Osteocyte (in vitro differentiated cells): ENCODE results near the gene PRPF18. TPM values are rescaled to one million over a fixed set of nuclear protein-coding genes. Genes with fewer than 3 reads are reported as not detected.
"Not testable (repeated sequence)": the region's sequence is repeated elsewhere in the genome, so short reads cannot be mapped to it uniquely, and the experiment has no call there.

ENCODE experiments used
- DNase-seq: peaks from one replicate; pipeline ENCODE4 v3.0.0; 2021; ENCODE audit warnings: mixed read lengths; ENCODE audit not compliant: unreplicated experiment; ENCODE audit errors: extremely low spot score
- H3K27ac Mint-ChIP-seq: one replicate; pipeline ENCODE4 v1.8.0; 2021; ENCODE audit warnings: mild to moderate bottlenecking, mixed read lengths; ENCODE audit not compliant: unreplicated experiment
- H3K27me3 Mint-ChIP-seq: one replicate; pipeline ENCODE4 v1.8.0; 2021; ENCODE audit warnings: mixed read lengths; ENCODE audit not compliant: unreplicated experiment
- H3K36me3 Mint-ChIP-seq: one replicate; pipeline ENCODE4 v1.8.0; 2021; ENCODE audit warnings: mixed read lengths; ENCODE audit not compliant: unreplicated experiment
- H3K4me1 Mint-ChIP-seq: one replicate; pipeline ENCODE4 v1.8.0; 2021; ENCODE audit warnings: mixed read lengths; ENCODE audit not compliant: unreplicated experiment
- H3K4me3 Mint-ChIP-seq: one replicate; pipeline ENCODE4 v1.8.0; 2021; ENCODE audit warnings: mild to moderate bottlenecking, moderate library complexity, mixed read lengths; ENCODE audit not compliant: unreplicated experiment
- H3K9me3 Mint-ChIP-seq: one replicate; pipeline ENCODE4 v1.8.0; 2021; ENCODE audit warnings: mixed read lengths; ENCODE audit not compliant: unreplicated experiment
- CTCF ChIP-seq: fragments of 200-600 bp; sonication (generic); IDR thresholded peaks from 2 replicates; pipeline ENCODE4 v1.5.0; 2021; ENCODE audit warnings: antibody characterized with exemption, mild to moderate bottlenecking, moderate library complexity
- long read RNA-seq: library from polyadenylated mRNA; unstranded; transcript quantifications from one replicate; pipeline ENCODE4 v2.0.0, GENCODE V29; 2021
- total RNA-seq: library from RNA; stranded (reverse); gene quantifications from 2 replicates; pipeline ENCODE4 v1.2.1, GENCODE V29; 2021

The PRPF18 gene, protein sequence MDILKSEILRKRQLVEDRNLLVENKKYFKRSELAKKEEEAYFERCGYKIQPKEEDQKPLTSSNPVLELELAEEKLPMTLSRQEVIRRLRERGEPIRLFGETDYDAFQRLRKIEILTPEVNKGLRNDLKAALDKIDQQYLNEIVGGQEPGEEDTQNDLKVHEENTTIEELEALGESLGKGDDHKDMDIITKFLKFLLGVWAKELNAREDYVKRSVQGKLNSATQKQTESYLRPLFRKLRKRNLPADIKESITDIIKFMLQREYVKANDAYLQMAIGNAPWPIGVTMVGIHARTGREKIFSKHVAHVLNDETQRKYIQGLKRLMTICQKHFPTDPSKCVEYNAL
- total RNA-seq = 17.9 and 19.2 TPM in 2 replicates
- long read RNA-seq, transcript PRPF18-202 (10 exons, 1,717 nt) = major isoform, 165 of 194 reads
- long read RNA-seq, partial matches to known transcripts = 16 of 194 reads
- long read RNA-seq, other reads (novel, unspliced or antisense) = 13 of 194 reads

DNA sequence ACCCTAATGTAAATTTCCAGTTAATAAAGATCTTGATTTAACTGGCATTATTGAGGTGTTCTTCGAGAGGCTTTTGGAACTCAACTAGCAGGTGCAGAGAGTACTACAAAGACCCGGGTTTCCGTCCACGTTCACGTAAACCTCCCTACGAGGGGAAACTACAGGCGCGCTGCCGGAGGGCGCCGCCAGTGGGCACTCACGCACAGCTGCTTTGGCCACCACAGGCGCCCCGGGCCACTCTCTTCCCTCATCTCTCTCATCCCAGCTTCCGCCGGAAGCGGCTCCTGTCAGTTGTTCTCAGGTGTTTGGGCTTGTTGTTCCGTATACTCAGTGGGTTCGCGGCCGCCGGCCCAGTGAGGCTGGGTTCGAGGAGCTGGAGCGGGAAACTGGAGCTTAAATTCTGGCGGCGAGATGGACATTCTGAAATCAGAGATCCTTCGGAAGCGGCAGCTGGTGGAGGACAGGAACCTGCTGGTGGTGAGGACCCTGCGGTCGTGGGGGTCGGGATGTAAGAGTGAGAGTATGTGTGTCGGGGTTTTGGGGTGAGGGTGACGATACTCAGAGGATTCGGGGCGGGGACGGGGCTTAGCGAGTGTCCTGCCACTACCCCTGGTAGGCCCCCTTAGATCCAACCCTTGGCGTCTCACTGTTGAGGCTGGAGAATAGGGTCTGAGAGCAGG is at the start of gene PRPF18:
Gene PRPF18, plus strand, starts transcription at position 290 of the 680 bp plus-strand sequence. Its CDS starts 122 bp downstream, at position 412.
- H3K4me1 Mint-ChIP-seq = peaks cover 22% of the 10 kb centered on the region
- peaks cover 1% of the 10 kb centered on the region for H3K36me3 Mint-ChIP-seq
- H3K27me3 Mint-ChIP-seq = peaks cover 39% of the 10 kb centered on the region
- TF ChIP-seq CTCF = peak; percentile 98
- peak; percentile 96 for DNase-seq
- peak within 1 kb of the TSS; percentile 99 for H3K4me3 Mint-ChIP-seq
- peak within 1 kb of the TSS; percentile 93 for H3K27ac Mint-ChIP-seq
- no peaks in the 10 kb centered on the region for H3K9me3 Mint-ChIP-seq

DNA sequence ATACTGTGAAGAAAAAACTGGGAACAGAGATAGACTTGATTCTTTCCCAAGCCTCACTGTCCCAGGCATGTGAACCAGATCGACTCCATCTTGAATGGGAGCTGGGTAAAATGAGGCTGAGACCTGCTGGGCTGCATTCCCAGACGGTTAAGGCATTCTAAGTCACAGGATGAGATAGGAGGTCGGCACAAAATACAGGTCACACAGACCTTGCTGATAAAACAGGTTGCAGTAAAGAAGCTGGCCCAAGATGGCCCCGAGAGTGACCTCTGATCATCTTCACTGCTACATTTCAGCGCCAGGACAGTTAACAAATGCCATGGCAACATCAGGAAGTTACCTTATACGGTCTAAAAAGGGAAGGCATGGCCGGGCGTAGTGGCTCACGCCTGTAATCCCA is 48.8 kb upstream of the PRPF18 start:
- not testable (repeated sequence) for H3K4me1 Mint-ChIP-seq, H3K4me3 Mint-ChIP-seq, H3K27ac Mint-ChIP-seq

GRCh38 chr10:13542533-13542932 is 44.2 kb upstream of the PRPF18 start:
- Mint-ChIP-seq H3K36me3 (no peaks in the 10 kb centered on the region), H3K4me3 (no peak overlapping the region), H3K4me1 (no peaks in the 10 kb centered on the region), H3K27me3 (peaks cover 73% of the 10 kb centered on the region), H3K27ac (no peak overlapping the region), H3K9me3 (no peaks in the 10 kb centered on the region)
- TF ChIP-seq CTCF = no peak
- DNase-seq = no peak

More for the DNA sequence above, 48.8 kb upstream of the PRPF18 start:
- not testable (repeated sequence) for H3K36me3 Mint-ChIP-seq, DNase-seq, H3K9me3 Mint-ChIP-seq
- peaks cover 45% of the 10 kb centered on the region for H3K27me3 Mint-ChIP-seq

DNA sequence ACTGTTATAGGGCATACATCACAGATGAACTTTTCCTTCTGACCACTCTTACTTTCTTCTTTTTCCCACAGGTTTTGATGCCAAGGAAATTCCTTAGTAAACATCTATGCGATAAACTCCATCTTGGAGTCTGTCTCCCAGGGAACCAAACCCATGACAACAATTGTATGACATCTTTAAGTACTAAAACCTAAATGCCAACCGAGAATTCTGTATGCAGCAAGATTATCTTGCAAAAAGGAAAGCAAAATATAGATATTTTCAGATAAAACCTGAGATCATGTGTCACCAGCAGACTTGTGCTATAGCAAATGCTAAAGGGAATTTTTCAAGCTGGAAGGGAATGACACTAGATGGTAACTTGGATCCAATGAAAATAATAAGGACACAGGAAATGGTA is 36.0 kb upstream of the PRPF18 start:
- no peak for DNase-seq
- no peak overlapping the region for H3K4me3 Mint-ChIP-seq
- peaks cover 3% of the 10 kb centered on the region for H3K36me3 Mint-ChIP-seq
- H3K9me3 Mint-ChIP-seq = peaks cover 22% of the 10 kb centered on the region
- no peak for TF ChIP-seq CTCF
- H3K27me3 Mint-ChIP-seq = peaks cover 75% of the 10 kb centered on the region
- no peaks in the 10 kb centered on the region for H3K4me1 Mint-ChIP-seq
- H3K27ac Mint-ChIP-seq = no peak overlapping the region

- no peak overlapping the region for H3K4me3 Mint-ChIP-seq
- peaks cover 8% of the 10 kb centered on the region for H3K4me1 Mint-ChIP-seq
- H3K27me3 Mint-ChIP-seq = peaks cover 34% of the 10 kb centered on the region
- H3K9me3 Mint-ChIP-seq = peaks cover 9% of the 10 kb centered on the region
- TF ChIP-seq CTCF = no peak
- H3K36me3 Mint-ChIP-seq = no peaks in the 10 kb centered on the region
- DNase-seq = no peak
- H3K27ac Mint-ChIP-seq = no peak overlapping the region
Observed at GRCh38 chr10:13555884-13556510, 30.8 kb upstream of the PRPF18 start.
